Progenitor cell of endocrine pancreas (in vitro differentiated cells): Measurements from ENCODE around the gene MAD1L1. TPM values are rescaled to one million over a fixed set of nuclear protein-coding genes. Genes with fewer than 3 reads are reported as not detected.

Experiments
- DNase-seq: peaks from one replicate; pipeline ENCODE4 v3.0.0; 2021; ENCODE audit warnings: low spot score; ENCODE audit not compliant: unreplicated experiment
- H3K27ac Mint-ChIP-seq: 2 replicates; pipeline ENCODE4 v1.8.0; 2021; ENCODE audit warnings: mild to moderate bottlenecking, moderate library complexity, mixed read lengths
- H3K27me3 Mint-ChIP-seq: 2 replicates; pipeline ENCODE4 v1.8.0; 2021; ENCODE audit warnings: mixed read lengths
- H3K36me3 Mint-ChIP-seq: 2 replicates; pipeline ENCODE4 v1.8.0; 2022; ENCODE audit warnings: mixed read lengths; ENCODE audit not compliant: insufficient read depth
- H3K4me1 Mint-ChIP-seq: 2 replicates; pipeline ENCODE4 v1.8.0; 2021; ENCODE audit warnings: low read depth, mixed read lengths
- H3K4me3 Mint-ChIP-seq: 2 replicates; pipeline ENCODE4 v1.8.0; 2021; ENCODE audit warnings: low read depth, mild to moderate bottlenecking, moderate library complexity, mixed read lengths
- H3K9me3 Mint-ChIP-seq: 2 replicates; pipeline ENCODE4 v1.8.0; 2021; ENCODE audit warnings: low read depth, mixed read lengths
- total RNA-seq: library from RNA; stranded (reverse); gene quantifications from 2 replicates; pipeline ENCODE4 v1.2.1, GENCODE V29; 2021
- TF ChIP-seq, protein P1 (sequence below): fragments of 200-600 bp; sonication (generic); IDR thresholded peaks from one replicate; pipeline ENCODE4 v1.5.0; 2021; ENCODE audit warnings: antibody characterized with exemption, mild to moderate bottlenecking; ENCODE audit not compliant: unreplicated experiment

MAD1L1 gene
- total RNA-seq, 1 donor from 2014 or later = 49.8 TPM

DNA sequence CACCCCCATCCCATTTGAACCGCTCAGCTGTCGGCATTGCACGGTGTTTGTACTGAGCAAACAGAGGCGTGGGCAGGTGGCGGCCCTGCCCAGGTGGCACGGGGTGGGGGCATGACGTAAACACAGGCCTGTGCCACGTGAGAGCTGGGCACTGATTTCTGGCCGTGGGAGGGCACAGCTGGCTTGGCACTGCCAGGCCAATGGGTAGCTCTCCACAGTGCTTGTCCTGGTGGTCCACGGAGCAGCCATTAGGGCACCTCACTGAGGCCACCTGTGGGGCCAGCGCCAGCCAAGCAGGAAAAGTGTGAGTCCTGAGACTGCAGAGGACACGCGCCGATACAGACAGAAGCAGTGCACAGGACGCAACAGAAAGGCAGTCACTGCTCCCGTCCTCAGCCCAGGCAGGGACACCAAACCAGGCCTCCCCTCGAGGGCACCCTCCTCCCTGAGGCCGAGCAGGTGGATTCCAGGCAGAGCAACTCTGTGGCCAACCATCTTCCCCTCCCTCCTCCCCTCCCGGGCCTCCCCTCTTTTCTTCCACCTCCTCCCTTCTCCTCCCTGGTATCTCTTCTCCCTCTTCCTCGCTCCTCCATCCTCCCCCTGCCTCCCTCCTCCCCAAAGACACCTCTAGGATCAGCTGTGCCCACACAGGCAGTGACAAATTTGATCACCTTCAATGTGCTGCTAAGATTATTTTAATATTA lies 303.9 kb downstream of the MAD1L1 start:
- Mint-ChIP-seq H3K27ac (no peak overlapping the region), H3K36me3 (peaks cover 5% of the 10 kb centered on the region), H3K9me3 (no peaks in the 10 kb centered on the region), H3K4me3 (no peak overlapping the region), H3K27me3 (no peaks in the 10 kb centered on the region), H3K4me1 (peaks cover 8% of the 10 kb centered on the region)
- DNase-seq = no peak
- TF ChIP-seq, protein P1, sequence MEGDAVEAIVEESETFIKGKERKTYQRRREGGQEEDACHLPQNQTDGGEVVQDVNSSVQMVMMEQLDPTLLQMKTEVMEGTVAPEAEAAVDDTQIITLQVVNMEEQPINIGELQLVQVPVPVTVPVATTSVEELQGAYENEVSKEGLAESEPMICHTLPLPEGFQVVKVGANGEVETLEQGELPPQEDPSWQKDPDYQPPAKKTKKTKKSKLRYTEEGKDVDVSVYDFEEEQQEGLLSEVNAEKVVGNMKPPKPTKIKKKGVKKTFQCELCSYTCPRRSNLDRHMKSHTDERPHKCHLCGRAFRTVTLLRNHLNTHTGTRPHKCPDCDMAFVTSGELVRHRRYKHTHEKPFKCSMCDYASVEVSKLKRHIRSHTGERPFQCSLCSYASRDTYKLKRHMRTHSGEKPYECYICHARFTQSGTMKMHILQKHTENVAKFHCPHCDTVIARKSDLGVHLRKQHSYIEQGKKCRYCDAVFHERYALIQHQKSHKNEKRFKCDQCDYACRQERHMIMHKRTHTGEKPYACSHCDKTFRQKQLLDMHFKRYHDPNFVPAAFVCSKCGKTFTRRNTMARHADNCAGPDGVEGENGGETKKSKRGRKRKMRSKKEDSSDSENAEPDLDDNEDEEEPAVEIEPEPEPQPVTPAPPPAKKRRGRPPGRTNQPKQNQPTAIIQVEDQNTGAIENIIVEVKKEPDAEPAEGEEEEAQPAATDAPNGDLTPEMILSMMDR = no peak

DNA sequence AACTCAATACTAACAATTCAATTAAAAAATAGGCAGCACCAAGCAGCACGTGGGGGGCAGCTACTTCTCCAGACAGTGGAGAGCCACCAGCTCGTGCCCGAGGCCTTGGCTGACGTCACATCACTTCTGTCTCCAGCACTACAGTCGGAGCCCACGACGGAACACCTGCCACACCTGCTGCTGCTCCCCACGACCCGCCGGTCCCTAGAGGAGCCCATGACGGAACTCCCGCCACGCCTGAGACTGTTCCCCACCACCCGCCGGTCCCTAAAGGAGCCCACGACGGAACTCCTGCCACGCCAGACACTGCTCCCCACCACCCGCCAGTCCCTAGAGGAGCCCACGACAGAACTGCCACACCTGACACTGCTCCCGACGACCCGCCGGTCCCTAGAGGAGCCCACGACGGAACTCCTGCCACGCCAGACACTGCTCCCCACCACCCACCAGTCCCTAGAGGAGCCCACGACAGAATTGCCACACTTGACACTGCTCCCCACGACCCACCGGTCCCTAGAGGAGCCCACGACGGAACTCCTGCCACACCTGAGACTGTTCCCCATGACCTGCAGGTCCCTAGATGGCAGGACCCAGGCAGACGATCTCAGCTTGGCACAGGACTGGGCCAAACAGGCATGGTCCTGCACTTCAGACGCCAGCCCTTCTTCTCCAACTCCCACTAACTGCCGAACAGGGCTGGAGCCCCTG lies 304.7 kb downstream of the MAD1L1 start:
- Mint-ChIP-seq H3K27ac (peak overlapping the region; percentile 56), H3K4me1 (peaks cover 8% of the 10 kb centered on the region), H3K9me3 (no peaks in the 10 kb centered on the region), H3K4me3 (no peak overlapping the region), H3K36me3 (peaks cover 5% of the 10 kb centered on the region), H3K27me3 (no peaks in the 10 kb centered on the region)
- no peak for DNase-seq
- TF ChIP-seq, protein P1 = no peak

DNA sequence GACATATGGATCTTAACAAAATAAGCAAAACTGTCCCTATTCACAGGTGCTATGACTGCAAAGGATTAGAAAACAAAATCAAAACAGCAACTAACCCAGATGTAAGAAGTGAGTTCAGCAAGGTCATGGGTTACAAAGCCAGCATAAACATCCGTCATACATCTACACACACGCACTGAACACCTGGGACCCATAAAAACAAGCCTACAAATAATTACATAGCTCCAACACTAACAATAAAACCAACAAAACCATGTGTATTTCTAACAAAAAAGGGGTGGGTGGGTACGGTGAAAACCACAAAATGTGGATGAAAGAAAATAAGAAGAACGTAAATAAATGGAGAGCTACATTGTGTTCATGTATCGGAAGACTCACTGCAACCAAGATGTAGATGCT lies 305.8 kb downstream of the MAD1L1 start:
- TF ChIP-seq, protein P1 = no peak
- no peaks in the 10 kb centered on the region for H3K27me3 Mint-ChIP-seq
- peaks cover 8% of the 10 kb centered on the region for H3K4me1 Mint-ChIP-seq
- peaks cover 2% of the 10 kb centered on the region for H3K36me3 Mint-ChIP-seq
- no peak overlapping the region for H3K4me3 Mint-ChIP-seq
- no peak overlapping the region for H3K27ac Mint-ChIP-seq
- DNase-seq = no peak
- H3K9me3 Mint-ChIP-seq = no peaks in the 10 kb centered on the region

DNA sequence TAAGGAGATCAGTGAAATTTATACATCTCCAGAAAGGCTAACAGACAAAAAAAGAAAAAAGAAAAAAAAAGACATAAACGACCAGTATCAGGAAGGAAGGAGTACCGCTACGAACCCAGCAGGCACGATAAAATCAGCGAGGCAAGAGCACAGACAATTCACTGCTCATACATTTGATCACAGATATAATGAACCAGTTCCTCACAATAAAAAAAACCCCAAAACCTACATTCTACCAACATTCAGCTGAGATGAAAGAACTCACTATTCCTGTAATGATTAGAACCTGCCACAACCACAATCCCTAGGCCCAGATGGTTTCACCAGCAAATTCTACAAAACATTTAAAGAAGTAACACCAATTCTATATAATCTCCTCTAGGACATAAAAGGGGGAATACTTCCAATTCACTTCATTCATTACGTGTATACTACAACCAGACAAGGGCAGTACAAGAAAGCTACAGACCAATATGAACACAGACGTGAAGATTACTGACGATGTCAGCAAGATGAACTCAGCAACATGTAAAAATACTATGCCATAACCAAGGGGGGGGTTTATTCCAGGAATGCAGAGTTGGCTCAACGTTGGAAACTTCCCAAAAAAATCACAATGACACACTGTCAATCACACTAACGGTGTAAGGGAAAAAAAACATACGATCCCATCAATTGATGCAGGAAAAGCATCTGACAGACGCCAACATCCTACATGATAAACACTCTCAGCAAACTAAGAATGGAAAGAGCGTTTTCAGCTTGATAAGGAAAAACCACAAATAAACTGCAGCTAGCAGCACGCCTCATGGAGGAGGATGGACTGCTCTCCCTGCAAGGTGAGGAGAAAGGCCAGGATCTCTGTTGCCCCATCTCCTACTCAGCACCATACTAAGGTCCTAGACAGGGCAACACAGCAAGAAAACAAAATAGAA lies 306.5 kb downstream of the MAD1L1 start:
- H3K9me3 Mint-ChIP-seq = no peaks in the 10 kb centered on the region
- no peaks in the 10 kb centered on the region for H3K36me3 Mint-ChIP-seq
- TF ChIP-seq, protein P1 = no peak
- no peak overlapping the region for H3K4me3 Mint-ChIP-seq
- DNase-seq = no peak
- peaks cover 8% of the 10 kb centered on the region for H3K4me1 Mint-ChIP-seq
- H3K27ac Mint-ChIP-seq = no peak overlapping the region
- H3K27me3 Mint-ChIP-seq = no peaks in the 10 kb centered on the region

DNA sequence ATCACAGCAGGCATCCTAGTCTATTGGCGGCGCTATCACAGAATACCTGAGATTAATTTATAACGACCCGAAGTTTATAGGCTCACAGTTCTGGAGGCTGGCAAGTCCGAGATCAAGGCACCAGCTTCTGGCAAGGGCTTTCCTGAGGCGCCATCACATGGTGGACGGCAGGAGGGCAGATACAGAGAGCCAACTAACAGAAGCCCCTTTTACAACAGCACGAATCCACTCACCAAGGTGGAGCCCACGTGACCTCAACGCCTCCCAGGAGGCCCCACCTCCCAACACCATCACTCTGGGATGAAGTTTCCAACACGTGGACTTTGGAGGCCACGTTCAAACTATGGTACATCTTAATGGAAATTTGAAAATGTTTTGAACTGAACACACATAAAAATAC lies 307.4 kb downstream of the MAD1L1 start:
- TF ChIP-seq, protein P1 = no peak
- no peaks in the 10 kb centered on the region for H3K9me3 Mint-ChIP-seq
- H3K4me3 Mint-ChIP-seq = no peak overlapping the region
- no peak overlapping the region for H3K27ac Mint-ChIP-seq
- H3K36me3 Mint-ChIP-seq = no peaks in the 10 kb centered on the region
- H3K27me3 Mint-ChIP-seq = no peaks in the 10 kb centered on the region
- DNase-seq = no peak
- H3K4me1 Mint-ChIP-seq = peaks cover 8% of the 10 kb centered on the region
